Measurements from ENCODE around the gene SIX2.

DNA sequence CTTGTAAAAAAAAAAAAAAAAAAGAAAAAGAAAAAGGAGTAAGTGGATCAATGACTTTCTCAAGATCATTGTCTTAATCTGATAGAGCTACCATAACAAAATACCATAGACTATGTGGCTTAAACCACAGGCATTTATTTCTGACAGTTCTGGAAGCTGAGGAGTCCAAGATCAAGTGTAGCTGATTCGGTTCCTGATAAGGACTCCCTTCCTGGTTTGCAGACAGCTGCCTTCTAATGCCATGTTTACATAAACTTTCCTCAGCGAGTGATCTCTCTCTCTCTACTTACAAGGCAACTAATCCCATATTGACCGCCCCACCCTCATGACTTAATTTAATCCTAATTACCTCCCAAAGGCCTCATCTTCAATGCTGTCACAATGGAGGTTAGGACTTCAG is 36.5 kb upstream of the SIX2 start:
- TF ChIP-seq, protein P1, sequence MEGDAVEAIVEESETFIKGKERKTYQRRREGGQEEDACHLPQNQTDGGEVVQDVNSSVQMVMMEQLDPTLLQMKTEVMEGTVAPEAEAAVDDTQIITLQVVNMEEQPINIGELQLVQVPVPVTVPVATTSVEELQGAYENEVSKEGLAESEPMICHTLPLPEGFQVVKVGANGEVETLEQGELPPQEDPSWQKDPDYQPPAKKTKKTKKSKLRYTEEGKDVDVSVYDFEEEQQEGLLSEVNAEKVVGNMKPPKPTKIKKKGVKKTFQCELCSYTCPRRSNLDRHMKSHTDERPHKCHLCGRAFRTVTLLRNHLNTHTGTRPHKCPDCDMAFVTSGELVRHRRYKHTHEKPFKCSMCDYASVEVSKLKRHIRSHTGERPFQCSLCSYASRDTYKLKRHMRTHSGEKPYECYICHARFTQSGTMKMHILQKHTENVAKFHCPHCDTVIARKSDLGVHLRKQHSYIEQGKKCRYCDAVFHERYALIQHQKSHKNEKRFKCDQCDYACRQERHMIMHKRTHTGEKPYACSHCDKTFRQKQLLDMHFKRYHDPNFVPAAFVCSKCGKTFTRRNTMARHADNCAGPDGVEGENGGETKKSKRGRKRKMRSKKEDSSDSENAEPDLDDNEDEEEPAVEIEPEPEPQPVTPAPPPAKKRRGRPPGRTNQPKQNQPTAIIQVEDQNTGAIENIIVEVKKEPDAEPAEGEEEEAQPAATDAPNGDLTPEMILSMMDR (CRISPR knock-in tag; IDR thresholded peaks at IDR 0.05) = no peak
- TF ChIP-seq REPIN1 (CRISPR knock-in tag; IDR thresholded peaks at IDR 0.05; ENCODE audit: borderline replicate concordance, low read depth) (no peak), ZFP41 (CRISPR knock-in tag; IDR thresholded peaks at IDR 0.05; ENCODE audit: borderline replicate concordance) (no peak), CREB1 (IDR thresholded peaks at IDR 0.05) (no peak), CREB1 (CRISPR knock-in tag; IDR thresholded peaks at IDR 0.05) (no peak), IKZF1 (IDR thresholded peaks at IDR 0.05) (no peak)

Data from HepG2 (cell line).